Measurements from ENCODE around the gene SEMA6A.

The SEMA6A gene

GRCh38 chr5:116536316-116537083 is 38.1 kb downstream of the SEMA6A start:
- H3K4me3 ChIP-seq (IDR thresholded peaks at IDR 0.05; ENCODE audit: insufficient read depth, low read depth, low read length), result no peak overlapping the region
- no peaks in the 10 kb centered on the region for H3K79me2 ChIP-seq (ENCODE audit: insufficient read depth, low read depth)
- no peak overlapping the region for H3K4me2 ChIP-seq
- no peak for TF ChIP-seq CTCF (conservative IDR thresholded peaks at IDR 0.05; ENCODE audit: low read depth, low read length)
- H3K36me3 ChIP-seq (ENCODE audit: insufficient read depth), result no peaks in the 10 kb centered on the region
- H2AFZ ChIP-seq (ENCODE audit: low read depth), result no peak overlapping the region
- H4K20me1 ChIP-seq (ENCODE audit: insufficient read depth), result no peaks in the 10 kb centered on the region
- no peak overlapping the region for H3K27ac ChIP-seq
- H3K4me1 ChIP-seq (ENCODE audit: low read depth, poor library complexity, severe bottlenecking), result peaks cover 23% of the 10 kb centered on the region
- no peaks in the 10 kb centered on the region for H3K27me3 ChIP-seq (ENCODE audit: insufficient read depth, low read depth)
- no peak overlapping the region for H3K9ac ChIP-seq

GRCh38 chr5:116534964-116535651 is 39.5 kb downstream of the SEMA6A start:
- H4K20me1 ChIP-seq (ENCODE audit: insufficient read depth), result no peaks in the 10 kb centered on the region
- H3K4me1 ChIP-seq (ENCODE audit: low read depth, poor library complexity, severe bottlenecking), result peaks cover 23% of the 10 kb centered on the region
- H3K4me2 ChIP-seq, result no peak overlapping the region
- H3K27me3 ChIP-seq (ENCODE audit: insufficient read depth, low read depth), result no peaks in the 10 kb centered on the region
- H3K36me3 ChIP-seq (ENCODE audit: insufficient read depth), result no peaks in the 10 kb centered on the region
- H3K79me2 ChIP-seq (ENCODE audit: insufficient read depth, low read depth), result no peaks in the 10 kb centered on the region
- TF ChIP-seq CTCF (conservative IDR thresholded peaks at IDR 0.05; ENCODE audit: low read depth, low read length), result no peak
- H2AFZ ChIP-seq (ENCODE audit: low read depth), result no peak overlapping the region
- H3K4me3 ChIP-seq (IDR thresholded peaks at IDR 0.05; ENCODE audit: insufficient read depth, low read depth, low read length), result no peak overlapping the region
- no peak overlapping the region for H3K9ac ChIP-seq
- H3K27ac ChIP-seq, result no peak overlapping the region

GRCh38 chr5:116532762-116533525 is 41.7 kb downstream of the SEMA6A start:
- Histone ChIP-seq H3K36me3 (ENCODE audit: insufficient read depth) (no peaks in the 10 kb centered on the region), H3K4me3 (IDR thresholded peaks at IDR 0.05; ENCODE audit: insufficient read depth, low read depth, low read length) (no peak overlapping the region), H3K9ac (no peak overlapping the region), H3K4me2 (no peak overlapping the region), H2AFZ (ENCODE audit: low read depth) (no peak overlapping the region), H3K79me2 (ENCODE audit: insufficient read depth, low read depth) (no peaks in the 10 kb centered on the region), H3K27me3 (ENCODE audit: insufficient read depth, low read depth) (no peaks in the 10 kb centered on the region), H4K20me1 (ENCODE audit: insufficient read depth) (no peaks in the 10 kb centered on the region), H3K4me1 (ENCODE audit: low read depth, poor library complexity, severe bottlenecking) (peaks cover 23% of the 10 kb centered on the region), H3K27ac (no peak overlapping the region)
- TF ChIP-seq CTCF (conservative IDR thresholded peaks at IDR 0.05; ENCODE audit: low read depth, low read length), result no peak

- H3K4me3 ChIP-seq (IDR thresholded peaks at IDR 0.05; ENCODE audit: insufficient read depth, low read depth, low read length), result no peak overlapping the region
- no peaks in the 10 kb centered on the region for H4K20me1 ChIP-seq (ENCODE audit: insufficient read depth)
- H3K36me3 ChIP-seq (ENCODE audit: insufficient read depth), result no peaks in the 10 kb centered on the region
- H3K9ac ChIP-seq, result no peak overlapping the region
- no peak overlapping the region for H3K27ac ChIP-seq
- H2AFZ ChIP-seq (ENCODE audit: low read depth), result no peak overlapping the region
- H3K4me2 ChIP-seq, result no peak overlapping the region
- peaks cover 23% of the 10 kb centered on the region for H3K4me1 ChIP-seq (ENCODE audit: low read depth, poor library complexity, severe bottlenecking)
- no peaks in the 10 kb centered on the region for H3K27me3 ChIP-seq (ENCODE audit: insufficient read depth, low read depth)
- no peak for TF ChIP-seq CTCF (conservative IDR thresholded peaks at IDR 0.05; ENCODE audit: low read depth, low read length)
- H3K79me2 ChIP-seq (ENCODE audit: insufficient read depth, low read depth), result no peaks in the 10 kb centered on the region
Observed at GRCh38 chr5:116531635-116532034, 43.0 kb downstream of the SEMA6A start.

All from KMS-11 (cell line).